ENCODE data around the gene OR6N1.
A peak's percentile ranks its signal among the peaks of the same experiment; 100 is the strongest.

OR6N1 gene

DNA sequence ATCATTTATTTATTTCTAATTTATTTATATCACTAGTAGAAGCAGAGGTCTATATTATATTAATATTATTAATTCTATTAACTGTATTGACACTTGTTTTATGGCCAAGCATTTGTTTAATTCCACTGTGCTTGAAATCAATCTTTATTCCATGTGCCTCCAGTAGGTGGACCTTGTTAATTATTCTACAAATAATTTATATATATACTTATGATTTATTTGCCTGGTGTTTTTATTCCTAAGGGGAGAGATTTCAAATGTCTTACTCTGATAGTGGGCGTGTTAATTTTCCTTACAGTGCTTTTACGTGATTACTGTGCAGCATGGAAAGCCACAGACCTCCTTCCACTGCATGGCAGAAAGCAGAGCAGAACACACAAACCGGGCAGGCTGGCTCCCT lies 26.5 kb upstream of the OR6N1 start:
- no peak overlapping the region for H3K4me3 ChIP-seq (ENCODE audit: low read length)
- H3K9me2 ChIP-seq (replicated peaks; ENCODE audit: insufficient read depth, low read length), result no peaks in the 10 kb centered on the region
- H3K27me3 ChIP-seq (replicated peaks; ENCODE audit: insufficient read depth, low read length), result no peaks in the 10 kb centered on the region
- no peaks in the 10 kb centered on the region for H3K4me1 ChIP-seq (ENCODE audit: low read length)
- no peaks in the 10 kb centered on the region for H3K9me3 ChIP-seq (replicated peaks; ENCODE audit: insufficient read depth, low read length)
- no peak for DNase-seq
- H4K20me1 ChIP-seq (ENCODE audit: insufficient read depth, low read length), result no peaks in the 10 kb centered on the region
- H2AFZ ChIP-seq (ENCODE audit: low read length), result no peak overlapping the region
- H3F3A ChIP-seq (ENCODE audit: insufficient read depth, low read length), result no peaks in the 10 kb centered on the region
- no peak overlapping the region for H3K9ac ChIP-seq (ENCODE audit: low read length)
- no peak overlapping the region for H3K4me2 ChIP-seq (ENCODE audit: low read depth, low read length)
- no peaks in the 10 kb centered on the region for H3K36me3 ChIP-seq (replicated peaks; ENCODE audit: insufficient read depth, low read length)
- H3K27ac ChIP-seq (ENCODE audit: low read length), result no peak overlapping the region
- no peaks in the 10 kb centered on the region for H3K79me2 ChIP-seq (ENCODE audit: low read length)
- TF ChIP-seq EZH2phosphoT487 (IDR thresholded peaks at IDR 0.05; ENCODE audit: low read length) (no peak), EZH2 (optimal IDR thresholded peaks at IDR 0.05; ENCODE audit: low read depth, low read length) (no peak)
- TF ChIP-seq, protein P1, sequence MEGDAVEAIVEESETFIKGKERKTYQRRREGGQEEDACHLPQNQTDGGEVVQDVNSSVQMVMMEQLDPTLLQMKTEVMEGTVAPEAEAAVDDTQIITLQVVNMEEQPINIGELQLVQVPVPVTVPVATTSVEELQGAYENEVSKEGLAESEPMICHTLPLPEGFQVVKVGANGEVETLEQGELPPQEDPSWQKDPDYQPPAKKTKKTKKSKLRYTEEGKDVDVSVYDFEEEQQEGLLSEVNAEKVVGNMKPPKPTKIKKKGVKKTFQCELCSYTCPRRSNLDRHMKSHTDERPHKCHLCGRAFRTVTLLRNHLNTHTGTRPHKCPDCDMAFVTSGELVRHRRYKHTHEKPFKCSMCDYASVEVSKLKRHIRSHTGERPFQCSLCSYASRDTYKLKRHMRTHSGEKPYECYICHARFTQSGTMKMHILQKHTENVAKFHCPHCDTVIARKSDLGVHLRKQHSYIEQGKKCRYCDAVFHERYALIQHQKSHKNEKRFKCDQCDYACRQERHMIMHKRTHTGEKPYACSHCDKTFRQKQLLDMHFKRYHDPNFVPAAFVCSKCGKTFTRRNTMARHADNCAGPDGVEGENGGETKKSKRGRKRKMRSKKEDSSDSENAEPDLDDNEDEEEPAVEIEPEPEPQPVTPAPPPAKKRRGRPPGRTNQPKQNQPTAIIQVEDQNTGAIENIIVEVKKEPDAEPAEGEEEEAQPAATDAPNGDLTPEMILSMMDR (IDR thresholded peaks at IDR 0.05; ENCODE audit: low read length), result no peak

DNA sequence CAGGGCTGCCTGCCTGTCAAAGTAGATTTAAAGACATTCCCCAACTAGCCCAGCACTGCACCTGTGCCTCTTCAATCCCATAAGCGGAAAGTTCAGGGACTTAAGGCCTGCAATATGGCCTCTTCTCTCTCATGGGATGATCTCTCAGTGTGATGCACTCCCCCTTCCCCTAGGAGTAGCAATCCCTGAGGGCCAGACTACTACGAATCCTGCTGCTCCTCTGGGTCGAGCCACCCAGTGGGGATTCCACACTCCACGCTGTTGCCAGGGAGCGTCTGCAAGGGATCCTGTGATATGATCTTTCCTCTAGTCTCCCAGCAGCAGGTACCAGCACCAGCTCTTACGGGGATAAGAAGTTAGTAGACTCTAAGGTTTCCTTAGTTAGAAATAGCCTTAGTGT lies 22.3 kb upstream of the OR6N1 start:
- TF ChIP-seq EZH2phosphoT487 (IDR thresholded peaks at IDR 0.05; ENCODE audit: low read length) (no peak), EZH2 (optimal IDR thresholded peaks at IDR 0.05; ENCODE audit: low read depth, low read length) (no peak)
- TF ChIP-seq, protein P1 (IDR thresholded peaks at IDR 0.05; ENCODE audit: low read length), result no peak
- Histone ChIP-seq H3K9me3 (replicated peaks; ENCODE audit: insufficient read depth, low read length) (no peaks in the 10 kb centered on the region), H3K9ac (ENCODE audit: low read length) (no peak overlapping the region), H3F3A (ENCODE audit: insufficient read depth, low read length) (no peaks in the 10 kb centered on the region), H3K4me3 (ENCODE audit: low read length) (no peak overlapping the region), H3K27ac (ENCODE audit: low read length) (no peak overlapping the region), H3K4me1 (ENCODE audit: low read length) (no peaks in the 10 kb centered on the region), H3K36me3 (replicated peaks; ENCODE audit: insufficient read depth, low read length) (no peaks in the 10 kb centered on the region), H4K20me1 (ENCODE audit: insufficient read depth, low read length) (no peaks in the 10 kb centered on the region), H3K9me2 (replicated peaks; ENCODE audit: insufficient read depth, low read length) (no peaks in the 10 kb centered on the region), H3K4me2 (ENCODE audit: low read depth, low read length) (no peak overlapping the region), H3K27me3 (replicated peaks; ENCODE audit: insufficient read depth, low read length) (no peaks in the 10 kb centered on the region), H3K79me2 (ENCODE audit: low read length) (no peaks in the 10 kb centered on the region), H2AFZ (ENCODE audit: low read length) (no peak overlapping the region)
- no peak for DNase-seq

DNA sequence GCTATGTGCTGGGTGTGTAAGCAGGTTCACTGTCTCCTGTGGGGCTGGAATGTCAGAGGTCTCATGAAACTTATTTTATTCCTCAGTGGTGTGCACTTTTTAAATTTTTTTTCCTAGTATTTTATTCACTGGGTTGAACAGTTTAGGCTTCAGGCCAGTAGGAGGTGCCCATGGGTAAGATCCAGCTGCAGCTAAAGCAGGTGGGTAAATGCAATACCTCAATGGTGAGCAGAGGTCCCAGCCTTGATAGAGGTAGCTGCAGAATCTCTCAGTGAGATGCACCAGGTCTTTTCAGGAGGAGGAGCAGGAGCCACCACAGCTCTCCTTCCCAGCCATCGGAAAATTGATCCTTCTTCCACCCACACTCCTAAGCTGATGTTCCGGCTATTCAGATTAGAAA lies 21.6 kb upstream of the OR6N1 start:
- Histone ChIP-seq H3K9me2 (replicated peaks; ENCODE audit: insufficient read depth, low read length) (no peaks in the 10 kb centered on the region), H3K36me3 (replicated peaks; ENCODE audit: insufficient read depth, low read length) (no peaks in the 10 kb centered on the region), H3K4me2 (ENCODE audit: low read depth, low read length) (no peak overlapping the region), H3K79me2 (ENCODE audit: low read length) (no peaks in the 10 kb centered on the region), H2AFZ (ENCODE audit: low read length) (no peak overlapping the region), H3K27me3 (replicated peaks; ENCODE audit: insufficient read depth, low read length) (no peaks in the 10 kb centered on the region), H3K9ac (ENCODE audit: low read length) (no peak overlapping the region), H3K9me3 (replicated peaks; ENCODE audit: insufficient read depth, low read length) (no peaks in the 10 kb centered on the region), H3K27ac (ENCODE audit: low read length) (no peak overlapping the region), H4K20me1 (ENCODE audit: insufficient read depth, low read length) (no peaks in the 10 kb centered on the region), H3K4me1 (ENCODE audit: low read length) (no peaks in the 10 kb centered on the region), H3F3A (ENCODE audit: insufficient read depth, low read length) (no peaks in the 10 kb centered on the region), H3K4me3 (ENCODE audit: low read length) (no peak overlapping the region)
- TF ChIP-seq, protein P1 (IDR thresholded peaks at IDR 0.05; ENCODE audit: low read length), result peak; percentile 71
- TF ChIP-seq EZH2phosphoT487 (IDR thresholded peaks at IDR 0.05; ENCODE audit: low read length), result no peak
- DNase-seq, result peak; percentile 53

Measured in MM.1S (cell line).